HG03108 (cell line): Measurements from ENCODE around the gene CYP19A1.
"Not testable (repeated sequence)": the region's sequence is repeated elsewhere in the genome, so short reads cannot be mapped to it uniquely, and the experiment has no call there.

Experiments
- ATAC-seq: cut with Tn5 transposase; IDR thresholded peaks from one replicate; pipeline ENCODE4 v1.9.1; 2021; ENCODE audit warnings: moderate library complexity; ENCODE audit not compliant: unreplicated experiment

CYP19A1 gene

DNA sequence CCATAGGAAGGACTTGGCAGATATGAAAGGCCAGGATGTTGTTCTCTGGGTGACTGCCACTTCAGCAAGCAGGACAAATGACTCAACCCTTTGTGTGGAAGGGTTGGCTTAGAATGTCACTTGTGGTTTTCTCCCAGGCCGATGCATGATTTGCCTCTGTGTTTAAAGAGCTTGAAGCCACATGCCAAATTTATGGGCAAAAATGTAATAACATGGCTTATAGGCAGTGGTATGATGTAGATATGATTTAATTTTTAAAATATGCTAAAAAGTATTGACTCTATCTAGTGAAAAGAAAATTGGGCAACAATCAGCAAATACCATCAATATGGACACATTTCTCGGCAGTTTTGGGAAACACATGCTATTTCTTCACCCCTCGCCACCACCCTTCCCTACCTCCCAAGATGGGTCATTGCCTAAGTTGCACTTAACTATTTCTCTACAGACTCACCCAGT is 114.6 kb downstream of the CYP19A1 start:
- no peak for ATAC-seq

DNA sequence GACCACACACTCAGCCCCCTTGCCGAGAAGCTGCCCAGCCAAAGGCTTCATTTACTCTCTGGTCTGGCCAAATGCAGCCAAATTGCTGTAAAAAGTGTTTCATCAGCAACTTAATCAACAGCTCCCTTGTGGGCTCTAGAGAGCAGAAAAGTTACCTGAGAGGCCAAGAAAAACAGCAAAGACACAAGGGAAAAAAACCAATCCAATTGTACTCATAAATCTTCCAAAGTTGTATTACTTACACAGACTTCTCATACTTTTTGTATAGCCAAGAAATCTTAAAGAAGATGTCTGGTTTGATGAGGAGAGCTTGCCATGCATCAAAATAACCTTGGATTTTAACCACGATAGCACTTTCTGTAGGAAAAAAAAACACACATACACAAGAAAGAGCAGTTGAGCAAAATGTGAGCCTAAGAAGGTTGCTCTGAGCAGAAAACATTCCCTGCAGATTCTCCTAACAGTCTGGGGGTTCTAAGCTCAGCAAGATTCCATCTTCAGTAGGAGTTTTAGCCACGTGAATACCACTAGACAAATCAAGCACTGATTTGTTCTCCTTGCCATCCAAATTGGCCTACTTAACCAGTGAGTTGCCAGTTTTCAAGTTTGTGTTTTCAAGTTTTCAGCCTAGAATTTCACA is 120.0 kb downstream of the CYP19A1 start:
- ATAC-seq, result no peak

DNA sequence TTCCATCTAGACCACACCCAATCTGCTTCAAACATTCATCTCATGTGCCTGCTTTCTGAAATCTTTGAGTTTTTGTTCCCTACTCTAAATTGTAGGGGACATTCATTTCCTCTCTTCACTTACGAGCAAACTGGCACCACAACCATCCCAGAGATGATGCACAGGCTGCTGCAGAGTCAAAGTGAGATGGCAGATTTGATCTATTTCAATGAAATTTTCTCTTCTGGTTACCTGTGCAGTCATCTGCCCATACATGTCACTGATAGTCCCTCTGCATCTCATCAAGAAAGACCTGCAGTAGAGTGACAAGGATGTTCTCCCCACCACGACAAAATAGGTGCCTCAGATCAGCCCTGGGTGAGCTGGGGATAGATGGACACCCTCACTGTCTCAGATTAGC is 125.5 kb downstream of the CYP19A1 start:
- no peak for ATAC-seq

DNA sequence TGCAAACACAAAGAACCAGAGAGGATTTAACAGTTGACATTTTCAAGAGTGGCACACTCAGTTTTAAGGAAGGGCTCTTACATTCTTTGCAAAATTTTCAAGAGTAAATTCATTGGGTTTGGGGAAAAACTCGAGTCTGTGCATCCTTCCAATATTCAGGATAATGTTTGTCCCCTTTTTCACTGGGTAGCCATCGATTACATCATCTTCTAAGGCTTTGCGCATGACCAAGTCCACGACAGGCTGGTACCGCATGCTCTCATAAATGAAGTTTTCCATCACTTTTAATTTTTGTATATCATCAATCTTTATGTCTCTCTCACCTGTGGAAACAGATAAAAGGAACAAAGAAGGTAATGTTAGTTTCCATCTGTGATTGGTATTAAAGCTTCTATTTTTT is 126.2 kb downstream of the CYP19A1 start:
- no peak for ATAC-seq

DNA sequence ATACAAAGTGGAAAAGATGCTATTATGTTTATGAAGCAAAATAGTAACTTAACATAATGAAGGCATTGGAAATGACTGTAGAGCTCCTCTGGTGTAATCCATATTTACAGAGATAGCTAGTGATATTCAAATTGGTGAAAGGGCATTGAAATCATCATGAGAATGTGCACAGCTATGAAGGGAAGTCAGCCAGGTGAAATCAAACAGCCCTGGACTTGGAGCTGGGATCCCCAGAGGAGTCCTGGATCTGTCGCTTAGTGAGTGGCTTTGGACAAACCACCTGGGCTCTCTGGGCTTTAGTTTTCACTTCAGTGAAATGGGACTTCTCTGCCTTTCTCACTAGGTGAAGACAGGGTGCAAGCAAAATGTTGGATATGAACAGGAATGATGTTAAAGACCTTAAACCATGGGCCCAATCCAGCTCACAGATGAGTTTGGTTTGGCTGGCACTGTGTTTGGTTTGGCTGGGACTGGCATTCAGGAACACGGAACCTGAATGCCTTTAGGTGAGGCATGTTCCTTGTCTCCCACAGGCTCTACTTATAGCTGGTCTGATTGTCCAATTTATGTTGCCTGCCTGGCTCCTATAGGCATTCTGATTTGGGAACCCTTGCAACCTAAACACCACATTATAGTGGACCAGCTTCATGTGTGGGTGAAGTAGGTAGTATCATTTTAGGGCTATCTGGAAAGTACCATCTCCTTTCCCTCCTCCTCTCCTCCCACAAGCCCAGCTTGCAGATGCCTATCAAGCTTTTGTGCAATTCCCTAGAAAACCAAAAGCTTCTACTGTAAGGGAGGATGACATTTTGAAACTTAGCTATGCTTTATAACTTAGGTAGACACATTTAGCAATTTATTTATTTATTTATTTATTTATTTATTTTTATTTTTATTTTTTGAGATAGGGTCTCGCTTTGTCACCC is 133.1 kb downstream of the CYP19A1 start:
- ATAC-seq, result no peak

DNA sequence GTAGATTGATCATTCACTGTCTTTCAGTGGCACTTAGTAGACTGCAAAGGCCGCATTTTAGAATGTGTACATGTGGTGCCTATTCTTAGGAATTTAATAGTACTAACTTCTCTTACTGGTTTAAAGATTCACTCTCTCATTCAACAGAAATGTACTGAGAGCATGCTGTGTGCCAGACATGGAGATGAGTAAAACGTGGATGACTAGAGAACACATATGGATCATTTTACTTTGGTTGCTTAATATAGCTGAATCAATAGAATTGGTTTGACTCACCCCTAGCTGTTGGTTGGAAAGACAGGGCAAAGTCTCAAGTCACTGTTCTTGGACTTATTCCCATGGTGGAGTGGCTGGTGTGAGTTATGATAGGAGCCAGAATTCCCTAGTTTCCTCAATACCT is 134.6 kb downstream of the CYP19A1 start:
- ATAC-seq, result no peak

DNA sequence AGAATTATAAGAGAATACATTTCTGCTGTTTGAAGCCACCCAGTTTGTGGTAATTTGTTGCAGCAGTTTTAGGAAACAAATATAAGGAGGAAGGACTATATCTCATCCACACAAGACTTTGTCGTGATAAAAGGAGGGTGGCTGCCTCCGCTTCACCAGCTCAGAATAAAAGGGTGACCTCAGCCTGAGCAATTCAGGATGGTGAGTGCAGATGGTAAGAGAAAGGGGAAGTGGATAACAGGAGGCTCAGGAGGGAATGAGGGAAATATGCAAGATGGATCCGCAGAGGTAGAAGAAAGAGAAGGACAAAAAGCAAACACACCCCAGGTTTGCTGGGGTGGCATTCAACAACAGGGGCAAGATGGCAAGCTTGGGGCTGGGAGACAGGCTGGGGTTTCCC is 135.6 kb downstream of the CYP19A1 start:
- no peak for ATAC-seq

DNA sequence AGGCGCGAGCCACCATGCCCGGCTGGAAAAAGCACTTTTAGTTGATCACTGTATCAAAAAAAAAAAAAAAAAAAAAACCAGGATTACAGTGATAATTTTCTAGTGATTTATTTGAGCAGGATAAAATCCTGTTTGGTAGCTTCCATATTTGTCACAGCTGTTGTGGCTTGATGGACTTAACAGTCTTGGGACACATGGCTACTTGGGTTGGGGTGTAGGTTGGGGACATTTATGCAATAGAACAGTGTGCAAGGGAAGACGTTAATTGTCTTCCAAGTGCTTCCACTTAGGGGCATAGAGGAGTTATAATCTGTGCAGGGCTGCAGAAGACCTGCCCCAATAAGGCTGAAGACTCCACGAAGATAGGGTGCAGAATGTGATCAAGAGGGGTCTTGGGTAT is 136.8 kb downstream of the CYP19A1 start:
- no peak for ATAC-seq

DNA sequence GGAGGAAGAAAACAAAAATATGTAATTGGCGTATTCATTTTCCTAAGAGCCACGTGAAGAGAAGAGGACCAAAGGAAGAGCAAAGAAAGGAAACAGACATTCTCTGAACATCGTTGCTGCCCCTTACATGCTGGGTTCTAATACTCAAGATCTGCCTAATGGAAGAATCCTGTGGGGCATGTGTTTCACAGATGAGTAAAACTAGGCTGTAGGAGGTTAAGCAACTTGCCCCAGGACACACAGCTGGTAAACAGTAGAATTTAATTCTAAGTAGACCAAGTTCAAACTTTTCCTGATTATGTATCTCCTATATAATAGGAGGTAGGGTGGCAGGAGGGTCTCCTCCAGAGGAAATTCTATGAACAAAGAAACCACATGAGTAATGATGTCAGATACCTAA is 137.6 kb downstream of the CYP19A1 start:
- ATAC-seq, result no peak

DNA sequence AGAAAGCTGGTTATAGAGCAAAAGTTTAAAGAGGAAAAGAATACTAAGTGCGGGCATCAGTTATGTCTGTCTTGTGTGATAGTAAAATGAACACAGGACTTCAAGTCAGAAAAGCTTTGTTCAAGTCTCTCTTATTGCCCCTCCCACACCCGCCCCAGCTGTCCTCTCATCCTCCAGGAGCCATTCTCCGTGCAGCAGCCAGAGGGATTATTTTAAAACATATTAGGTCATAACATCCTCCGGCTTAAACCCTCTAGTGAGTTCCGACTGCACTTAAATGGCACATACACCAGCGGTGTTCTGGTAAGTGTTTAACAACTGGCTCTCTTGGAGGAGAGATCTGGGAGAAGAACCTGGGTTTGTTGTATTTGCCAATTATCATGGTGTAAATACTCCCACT is 138.9 kb downstream of the CYP19A1 start:
- no peak for ATAC-seq

DNA sequence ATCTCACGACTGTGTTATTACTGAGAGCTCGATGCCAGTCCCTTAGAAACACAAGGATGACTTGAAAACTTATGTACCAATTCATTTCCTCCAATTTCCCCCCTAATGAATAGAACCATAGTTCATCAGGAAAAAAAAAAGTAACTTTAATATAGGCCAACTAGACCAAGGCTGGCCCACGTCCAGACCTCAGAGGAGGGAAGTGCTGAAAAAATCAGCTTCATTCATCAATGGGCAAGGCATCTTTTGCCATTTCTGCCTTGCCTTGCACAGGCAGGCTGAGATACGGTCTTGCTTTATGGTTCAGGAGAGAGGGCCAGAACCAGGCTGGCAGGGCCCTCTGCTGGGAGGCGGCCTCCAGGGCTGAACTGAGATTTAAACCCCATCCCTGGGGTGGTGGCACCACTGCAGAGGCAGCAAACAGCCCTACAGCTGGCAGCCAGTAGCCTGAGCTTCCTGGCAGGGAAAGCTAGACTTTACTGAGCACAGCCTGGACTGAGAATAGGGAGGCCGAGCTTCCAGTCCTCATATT is 139.6 kb downstream of the CYP19A1 start:
- no peak for ATAC-seq

DNA sequence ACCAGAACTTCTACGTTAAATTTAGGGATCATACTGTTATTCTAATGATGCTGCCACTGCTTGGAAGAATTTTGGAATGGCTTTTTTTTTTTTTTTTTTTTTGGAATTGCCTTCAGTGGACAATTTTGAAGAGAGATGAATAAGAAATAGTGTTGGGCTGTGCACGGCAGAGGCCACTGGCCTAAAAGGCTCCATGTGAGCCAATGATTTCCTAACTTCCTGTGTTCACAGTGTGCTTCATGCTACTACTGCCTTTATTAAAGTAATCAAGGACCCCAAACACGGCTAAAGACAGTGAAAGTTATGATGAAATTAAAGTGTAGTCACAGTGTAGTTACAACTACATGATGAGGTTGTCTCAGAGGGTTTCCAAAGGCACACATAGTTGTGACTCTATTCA is 142.9 kb downstream of the CYP19A1 start:
- no peak for ATAC-seq

DNA sequence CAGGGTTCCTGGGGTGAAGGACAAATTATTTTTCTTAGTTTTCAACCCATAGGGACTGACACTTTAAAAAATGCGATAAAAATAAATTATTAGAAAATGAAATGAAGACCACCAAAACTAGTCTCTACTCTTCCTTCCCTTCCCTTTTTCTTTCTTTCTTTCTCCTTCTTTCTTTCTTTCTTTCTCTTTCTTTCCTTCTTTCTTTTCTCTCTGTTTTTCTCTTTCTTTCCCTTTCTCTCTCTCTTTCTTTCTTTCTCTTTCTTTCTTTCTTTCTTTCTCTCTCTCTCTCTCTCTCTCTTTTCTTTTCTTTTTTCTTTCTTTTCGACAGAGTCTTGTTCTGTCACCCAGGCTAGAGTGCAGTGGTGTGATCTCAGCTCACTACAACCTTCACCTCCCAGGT is 144.4 kb downstream of the CYP19A1 start:
- ATAC-seq, result no peak

DNA sequence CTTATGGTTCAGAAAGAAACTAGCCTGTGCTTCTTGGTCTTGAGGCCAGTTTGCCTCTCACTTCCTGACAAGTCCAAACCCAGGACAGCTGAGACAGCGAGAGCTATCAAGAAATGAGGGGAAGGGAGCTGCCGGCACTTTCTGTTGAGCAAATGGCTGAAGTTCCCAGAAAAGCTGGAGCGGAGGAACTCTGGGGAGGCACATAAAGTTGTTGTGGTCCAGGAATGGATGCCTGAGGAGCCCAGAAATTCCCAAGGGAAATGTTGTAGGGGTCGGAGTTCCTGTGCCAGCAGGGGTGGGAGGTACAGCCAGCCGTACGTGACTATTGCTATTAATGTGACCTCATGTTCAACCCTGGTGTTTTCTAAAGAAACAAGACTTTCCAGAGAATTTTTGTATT is 144.9 kb downstream of the CYP19A1 start:
- ATAC-seq, result no peak

DNA sequence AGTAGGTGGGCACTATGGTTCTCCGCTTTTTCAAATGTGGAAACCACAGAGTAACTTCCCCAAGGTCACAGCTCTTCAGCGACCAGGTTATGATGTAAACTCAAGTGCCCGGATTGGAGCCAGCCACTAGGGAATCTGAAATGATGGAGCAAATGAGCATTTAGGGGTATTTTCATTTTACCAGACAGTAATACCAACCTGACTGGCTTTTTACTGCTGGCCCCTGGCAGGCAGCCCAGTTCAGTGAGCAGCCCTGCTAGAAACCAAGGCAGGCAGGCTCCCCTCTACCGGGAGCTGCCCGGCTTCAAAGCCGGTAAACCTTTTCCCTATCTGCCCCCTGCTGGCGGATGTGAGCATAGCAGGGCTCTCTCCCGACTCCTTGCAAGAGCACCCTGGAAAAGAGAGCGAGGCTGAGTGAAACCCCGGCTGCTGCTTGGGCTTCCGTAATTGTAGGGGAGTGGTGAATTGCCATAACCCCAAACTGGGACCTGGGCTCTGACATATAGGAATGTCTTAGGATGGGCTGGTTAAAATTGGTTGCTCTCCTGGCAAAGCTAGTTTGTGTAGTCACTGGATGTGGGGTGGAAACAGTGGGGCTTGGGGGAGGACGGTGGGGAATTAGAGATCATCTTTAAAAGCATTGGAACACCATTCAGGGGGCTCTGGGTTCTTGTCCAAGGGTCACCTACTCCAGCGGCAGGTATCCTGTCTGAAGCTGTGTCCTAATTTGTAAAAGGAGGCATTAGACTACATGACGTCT is 145.7 kb downstream of the CYP19A1 start:
- no peak for ATAC-seq

DNA sequence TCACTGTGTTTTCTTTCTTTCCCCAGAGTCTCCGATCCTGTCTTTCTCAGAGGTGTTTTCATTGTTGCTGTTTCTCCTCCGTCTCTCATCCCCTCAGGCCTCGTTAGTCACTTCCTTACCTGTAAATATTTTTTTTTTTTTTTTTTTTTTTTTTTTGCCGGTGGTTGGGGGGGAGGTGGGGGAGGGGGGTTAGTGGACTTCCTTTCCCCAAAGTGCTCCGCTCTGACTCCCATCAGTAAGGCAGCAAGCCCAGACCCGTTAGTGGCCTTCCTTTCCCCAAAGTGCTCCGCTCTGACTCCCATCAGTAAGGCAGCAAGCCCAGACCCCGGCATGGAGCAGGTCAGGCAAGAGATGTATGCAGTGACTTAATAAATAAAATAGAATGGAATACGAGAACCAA is 146.6 kb downstream of the CYP19A1 start:
- ATAC-seq, result no peak

DNA sequence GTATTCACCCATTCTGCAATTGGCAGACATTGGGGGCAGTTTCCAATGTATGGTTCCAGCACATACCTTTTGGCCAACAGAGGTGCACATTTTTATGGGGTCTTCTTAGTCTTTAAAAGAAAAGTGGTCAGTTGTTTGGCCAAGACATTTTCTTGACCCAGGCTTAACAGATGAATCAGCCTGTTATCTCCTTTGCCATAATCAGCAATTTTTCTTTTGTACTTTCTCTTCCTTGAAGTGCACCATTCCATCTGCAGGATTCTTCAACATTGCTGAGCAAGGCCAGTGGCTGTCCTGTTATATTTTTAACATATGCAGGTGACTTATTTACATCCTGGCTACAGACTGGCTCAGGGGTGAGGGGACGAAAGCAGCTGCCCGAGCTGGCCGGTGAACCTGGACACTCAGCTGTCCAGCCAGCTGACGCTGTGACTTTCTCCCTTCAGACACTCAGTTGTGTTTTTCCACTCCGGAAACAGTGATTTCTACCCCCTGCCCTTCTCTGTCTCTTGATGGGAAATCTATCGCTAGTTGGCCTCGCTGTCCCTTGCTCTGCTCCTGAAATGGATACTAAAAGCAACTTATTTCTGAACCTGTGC is 147.2 kb downstream of the CYP19A1 start:
- no peak for ATAC-seq

DNA sequence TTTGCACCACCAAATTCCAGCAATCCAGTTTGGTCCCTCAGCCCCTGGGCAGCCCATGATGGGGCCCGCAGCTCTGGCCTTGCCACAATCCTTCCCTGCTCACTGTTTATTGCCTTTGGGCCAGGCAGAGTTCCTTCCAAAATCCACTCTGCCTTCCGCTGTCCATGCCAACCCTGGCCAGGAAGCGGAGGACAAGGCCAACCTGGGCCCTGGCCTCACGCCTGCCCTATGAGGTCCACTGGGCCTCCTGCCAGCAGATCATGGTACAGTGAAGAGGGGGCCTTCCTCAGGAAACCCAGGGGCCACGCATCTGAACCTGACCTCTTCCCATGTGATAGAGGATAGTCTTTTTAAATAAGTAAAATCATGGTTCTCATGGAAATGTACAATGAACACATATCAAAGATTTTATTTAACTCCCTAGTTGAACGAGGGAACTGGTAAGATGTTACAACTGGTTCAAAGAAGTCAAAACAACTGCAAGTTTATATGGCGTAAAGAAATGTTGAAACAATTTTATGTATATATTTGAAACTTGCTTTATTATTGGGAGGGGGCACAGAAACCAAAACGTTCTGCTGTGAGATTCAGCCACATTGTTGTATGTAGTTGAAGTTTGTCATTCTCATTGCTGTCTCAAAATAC is 147.8 kb downstream of the CYP19A1 start:
- ATAC-seq, result no peak

DNA sequence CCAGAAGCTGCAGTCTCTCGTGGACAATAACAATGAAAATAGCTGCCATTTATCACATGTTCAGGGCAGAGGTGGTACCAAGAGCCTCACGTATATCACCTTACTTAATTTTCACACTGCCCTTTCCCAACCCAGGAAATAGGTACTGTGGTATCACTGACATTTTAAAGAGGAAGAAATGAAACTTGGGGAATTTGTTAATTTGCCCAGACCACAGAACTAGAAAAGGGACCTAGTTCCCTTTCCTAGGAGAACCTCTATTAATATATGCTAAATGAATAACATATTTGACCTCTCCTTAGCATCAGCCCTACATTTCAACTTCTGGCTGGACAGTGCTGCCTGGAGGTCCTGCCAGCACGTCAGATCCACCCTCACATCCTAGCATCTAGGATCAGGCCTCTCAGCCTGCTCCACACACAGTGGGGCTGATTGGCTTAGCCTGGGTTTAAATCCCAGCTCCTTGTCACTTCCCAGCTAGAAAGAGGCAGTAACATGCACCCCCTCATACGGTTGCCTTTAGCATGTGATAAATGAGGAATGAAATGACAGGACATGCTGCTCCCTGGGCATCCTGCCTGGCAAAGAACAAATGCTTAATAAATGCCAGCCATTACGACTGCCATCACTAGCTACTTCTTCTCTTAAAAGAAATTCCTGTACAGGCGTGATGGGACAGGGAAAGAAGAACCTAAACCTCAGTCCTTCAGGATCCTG is 148.6 kb downstream of the CYP19A1 start:
- ATAC-seq, result no peak

DNA sequence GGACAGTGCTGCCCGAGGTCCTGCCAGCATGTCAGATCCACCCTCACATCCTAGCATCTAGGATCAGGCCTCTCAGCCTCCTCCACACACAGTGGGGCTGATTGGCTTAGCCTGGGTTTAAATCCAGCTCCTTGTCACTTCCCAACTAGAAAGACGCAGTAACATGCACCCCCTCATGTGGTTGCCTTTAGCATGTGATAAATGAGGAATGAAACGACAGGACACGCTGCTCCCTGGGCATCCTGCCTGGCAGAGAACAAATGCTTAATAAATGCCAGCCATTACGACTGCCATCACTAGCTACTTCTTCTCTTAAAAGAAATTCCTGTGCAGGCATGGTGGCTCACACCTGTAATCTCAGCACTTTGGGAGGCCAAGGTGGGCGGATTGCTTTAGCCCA is 149.6 kb downstream of the CYP19A1 start:
- not testable (repeated sequence) for ATAC-seq
